ENCODE data around the gene DGKI. TPM values are rescaled to one million over a fixed set of nuclear protein-coding genes. Genes with fewer than 3 reads are reported as not detected.

The DGKI gene
- total RNA-seq, 4 donors from 2014 or later = 0.66 to 2.9 (median 1.7) TPM

DNA sequence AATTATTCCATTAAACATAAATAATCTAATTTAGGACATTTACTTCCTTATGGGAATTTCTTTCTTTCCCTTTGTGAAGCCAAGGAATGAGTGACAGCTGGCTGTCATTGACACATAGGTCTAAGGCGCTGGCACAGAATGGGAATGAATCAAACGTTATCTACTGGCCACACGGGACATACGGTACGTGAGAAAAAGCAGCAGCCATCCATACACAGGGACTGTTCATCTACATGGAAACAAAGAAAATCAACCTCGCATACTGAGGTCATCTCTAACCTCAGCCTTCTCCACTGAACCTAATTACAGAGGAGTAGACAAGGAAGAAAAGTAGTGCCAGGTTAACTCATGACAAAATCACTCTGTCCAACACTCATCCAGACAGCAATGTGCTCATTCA is 376.9 kb downstream of the DGKI start:
- Histone ChIP-seq H3K4me1 (no peaks in the 10 kb centered on the region), H3K27ac (replicated peaks in 1 of 4) (no peak overlapping the region), H3K27me3 (no peaks in the 10 kb centered on the region), H3K36me3 (no peaks in the 10 kb centered on the region), H3K4me3 (no peak overlapping the region), H3K9me3 (no peaks in the 10 kb centered on the region)
- no peak for TF ChIP-seq POLR2A (IDR thresholded peaks at IDR 0.05; ENCODE audit: low read depth)
- TF ChIP-seq POLR2AphosphoS5 (IDR thresholded peaks at IDR 0.05) = no peak
- TF ChIP-seq, protein P1, sequence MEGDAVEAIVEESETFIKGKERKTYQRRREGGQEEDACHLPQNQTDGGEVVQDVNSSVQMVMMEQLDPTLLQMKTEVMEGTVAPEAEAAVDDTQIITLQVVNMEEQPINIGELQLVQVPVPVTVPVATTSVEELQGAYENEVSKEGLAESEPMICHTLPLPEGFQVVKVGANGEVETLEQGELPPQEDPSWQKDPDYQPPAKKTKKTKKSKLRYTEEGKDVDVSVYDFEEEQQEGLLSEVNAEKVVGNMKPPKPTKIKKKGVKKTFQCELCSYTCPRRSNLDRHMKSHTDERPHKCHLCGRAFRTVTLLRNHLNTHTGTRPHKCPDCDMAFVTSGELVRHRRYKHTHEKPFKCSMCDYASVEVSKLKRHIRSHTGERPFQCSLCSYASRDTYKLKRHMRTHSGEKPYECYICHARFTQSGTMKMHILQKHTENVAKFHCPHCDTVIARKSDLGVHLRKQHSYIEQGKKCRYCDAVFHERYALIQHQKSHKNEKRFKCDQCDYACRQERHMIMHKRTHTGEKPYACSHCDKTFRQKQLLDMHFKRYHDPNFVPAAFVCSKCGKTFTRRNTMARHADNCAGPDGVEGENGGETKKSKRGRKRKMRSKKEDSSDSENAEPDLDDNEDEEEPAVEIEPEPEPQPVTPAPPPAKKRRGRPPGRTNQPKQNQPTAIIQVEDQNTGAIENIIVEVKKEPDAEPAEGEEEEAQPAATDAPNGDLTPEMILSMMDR (IDR thresholded peaks at IDR 0.05) = no peak
- no peak for TF ChIP-seq EP300 (IDR thresholded peaks at IDR 0.05)
- no peak for DNase-seq (ENCODE audit: extremely low spot score)
- WGBS = 96% methylated on average over 6 of the region's 6 CpGs
- intact Hi-C loops (cut with DNase I) = no loop called here

DNA sequence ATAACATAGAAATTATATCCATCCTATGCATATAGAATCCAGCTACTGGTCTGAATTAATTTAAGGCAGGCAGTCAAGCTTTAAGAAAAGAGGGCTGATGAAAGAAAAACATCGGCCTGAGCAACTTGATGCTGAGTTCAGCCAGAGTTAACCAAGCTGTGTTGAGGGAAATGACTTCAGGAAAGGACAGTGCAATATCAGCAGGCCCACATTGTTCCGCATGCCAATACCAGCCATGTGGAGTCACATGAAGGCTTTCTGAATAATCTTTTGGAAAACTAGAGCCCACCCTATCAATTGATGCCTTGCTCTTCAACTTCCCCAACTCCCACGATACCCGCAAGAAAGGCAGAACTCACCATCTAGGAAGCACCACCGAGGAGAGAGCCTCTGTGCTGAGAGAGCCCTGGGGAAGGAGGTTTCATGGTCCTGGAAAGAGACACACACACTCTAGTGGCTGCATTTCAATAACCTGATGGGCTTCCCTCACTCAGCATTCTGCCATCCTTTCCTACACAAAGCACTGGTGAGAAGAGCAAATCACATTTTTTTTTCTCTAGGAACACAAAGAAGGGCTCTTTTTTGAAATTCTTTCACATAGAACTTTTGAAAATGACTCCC is 377.5 kb downstream of the DGKI start:
- no peak overlapping the region for H3K27ac ChIP-seq (replicated peaks in 1 of 4)
- intact Hi-C loops (cut with DNase I) = no loop called here
- no peak for DNase-seq (ENCODE audit: extremely low spot score)
- H3K36me3 ChIP-seq = no peaks in the 10 kb centered on the region
- TF ChIP-seq EP300 (IDR thresholded peaks at IDR 0.05) (no peak), POLR2AphosphoS5 (IDR thresholded peaks at IDR 0.05) (no peak), POLR2A (IDR thresholded peaks at IDR 0.05; ENCODE audit: low read depth) (no peak)
- TF ChIP-seq, protein P1 (IDR thresholded peaks at IDR 0.05) = no peak
- no peaks in the 10 kb centered on the region for H3K9me3 ChIP-seq
- H3K4me3 ChIP-seq = no peak overlapping the region
- no peaks in the 10 kb centered on the region for H3K27me3 ChIP-seq
- no peaks in the 10 kb centered on the region for H3K4me1 ChIP-seq
- WGBS = 86% methylated on average over 5 of the region's 5 CpGs

DNA sequence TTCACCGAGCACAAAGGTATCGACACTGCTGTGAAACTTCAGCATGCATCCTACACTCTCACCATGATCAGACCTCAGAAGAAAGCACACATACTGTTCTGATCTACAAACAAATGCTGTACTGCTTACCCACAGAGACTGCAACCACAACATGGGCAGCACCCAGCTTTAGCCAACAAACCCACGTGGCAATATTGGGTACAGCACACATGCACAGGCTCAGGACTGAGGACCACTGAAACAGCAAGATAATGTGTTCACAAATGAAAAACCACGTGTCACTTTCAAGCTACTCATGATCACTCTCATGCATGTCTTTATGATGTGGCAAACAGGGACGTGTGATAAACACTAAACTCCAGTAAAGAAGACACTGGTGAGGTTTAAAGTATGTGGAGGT is 383.9 kb downstream of the DGKI start:
- DNase-seq (ENCODE audit: extremely low spot score) = no peak
- H3K27ac ChIP-seq (replicated peaks in 1 of 4) = no peak overlapping the region
- H3K27me3 ChIP-seq = no peaks in the 10 kb centered on the region
- TF ChIP-seq POLR2AphosphoS5 (IDR thresholded peaks at IDR 0.05) (no peak), POLR2A (IDR thresholded peaks at IDR 0.05; ENCODE audit: low read depth) (no peak), EP300 (IDR thresholded peaks at IDR 0.05) (no peak)
- TF ChIP-seq, protein P1 (IDR thresholded peaks at IDR 0.05) = no peak
- no peaks in the 10 kb centered on the region for H3K4me1 ChIP-seq
- 90% methylated on average over 5 of the region's 5 CpGs for WGBS
- H3K4me3 ChIP-seq = no peak overlapping the region
- H3K9me3 ChIP-seq = no peaks in the 10 kb centered on the region
- intact Hi-C loops (cut with DNase I) = no loop called here
- H3K36me3 ChIP-seq = no peaks in the 10 kb centered on the region

DNA sequence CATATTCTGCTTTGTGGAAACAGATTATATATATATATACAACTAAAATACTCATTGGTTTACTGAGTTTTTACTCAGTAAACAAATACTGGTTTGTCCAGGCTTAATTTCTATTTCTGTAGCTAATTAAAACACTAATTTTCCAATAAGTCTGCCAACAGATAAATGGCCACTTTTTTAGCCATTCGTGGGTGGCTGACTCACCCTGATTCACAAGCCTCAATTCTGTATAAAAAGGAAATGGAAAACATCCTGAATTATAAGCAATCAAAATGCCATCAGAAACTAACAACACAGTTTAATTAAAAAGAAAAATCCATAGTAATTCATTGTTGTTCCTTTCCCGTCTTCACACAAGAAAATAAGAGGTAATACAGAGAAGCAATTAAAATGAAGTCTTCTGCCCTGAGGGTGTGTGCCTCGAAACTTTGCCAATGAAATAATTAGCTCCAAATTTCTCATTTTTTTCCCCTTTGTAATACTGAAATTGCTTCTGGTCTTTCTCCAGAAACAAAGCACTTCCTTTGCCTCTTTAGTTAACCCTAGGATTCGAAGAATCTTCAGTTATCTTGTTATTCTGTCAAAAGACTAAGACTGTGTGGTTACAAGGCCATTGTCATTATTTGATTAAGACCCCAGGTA is 384.6 kb downstream of the DGKI start:
- no peaks in the 10 kb centered on the region for H3K36me3 ChIP-seq
- no peak overlapping the region for H3K4me3 ChIP-seq
- no peaks in the 10 kb centered on the region for H3K27me3 ChIP-seq
- intact Hi-C loops (cut with DNase I) = no loop called here
- WGBS = 56% methylated on average over 4 of the region's 4 CpGs
- no peaks in the 10 kb centered on the region for H3K9me3 ChIP-seq
- TF ChIP-seq EP300 (IDR thresholded peaks at IDR 0.05) = no peak
- no peak for TF ChIP-seq POLR2AphosphoS5 (IDR thresholded peaks at IDR 0.05)
- TF ChIP-seq POLR2A (IDR thresholded peaks at IDR 0.05; ENCODE audit: low read depth) = no peak
- TF ChIP-seq, protein P1 (IDR thresholded peaks at IDR 0.05) = no peak
- no peak overlapping the region for H3K27ac ChIP-seq (replicated peaks in 1 of 4)
- no peaks in the 10 kb centered on the region for H3K4me1 ChIP-seq
- no peak for DNase-seq (ENCODE audit: extremely low spot score)
